SKM-1 treated with dmso at 0.1 percent for 144 hours (cell line): ENCODE results near the gene SEMA4F.

Experiments used
- DNase-seq: peaks from one replicate; lab custom pipeline; 2025; ENCODE audit not compliant: unreplicated experiment; lab: John Stamatoyannopoulos, UW

SEMA4F gene

GRCh38 chr2:74704216-74704615, 50.2 kb downstream of the SEMA4F start:
- no peak for DNase-seq

GRCh38 chr2:74706741-74707140, 52.7 kb downstream of the SEMA4F start:
- no peak for DNase-seq

GRCh38 chr2:74707837-74708236, 53.8 kb downstream of the SEMA4F start:
- no peak for DNase-seq

- DNase-seq: no peak
Measured at GRCh38 chr2:74708296-74708695, 54.2 kb downstream of the SEMA4F start.

GRCh38 chr2:74708883-74709282, 54.8 kb downstream of the SEMA4F start:
- peak; percentile 55 for DNase-seq

GRCh38 chr2:74712223-74713053, 58.4 kb downstream of the SEMA4F start:
- DNase-seq: no peak

GRCh38 chr2:74714691-74715080, 60.6 kb downstream of the SEMA4F start:
- no peak for DNase-seq

- peak; percentile 79 for DNase-seq
Measured at GRCh38 chr2:74715081-74715791, 61.2 kb downstream of the SEMA4F start.

- DNase-seq: no peak
Measured at GRCh38 chr2:74715880-74716279, 61.8 kb downstream of the SEMA4F start.

- no peak for DNase-seq
Measured at GRCh38 chr2:74719066-74719465, 65.0 kb downstream of the SEMA4F start.

- DNase-seq: no peak
Measured at GRCh38 chr2:74721316-74721715, 67.3 kb downstream of the SEMA4F start.

- DNase-seq: no peak
Measured at GRCh38 chr2:74724496-74724895, 70.4 kb downstream of the SEMA4F start.

GRCh38 chr2:74725287-74725686, 71.2 kb downstream of the SEMA4F start:
- DNase-seq: no peak

GRCh38 chr2:74728842-74729241, 74.8 kb downstream of the SEMA4F start:
- no peak for DNase-seq

- DNase-seq: no peak
Measured at GRCh38 chr2:74730530-74730929, 76.5 kb downstream of the SEMA4F start.
